H1 (cell line): ENCODE measurements around the gene KCNJ10. TPM values are rescaled to one million over a fixed set of nuclear protein-coding genes. Genes with fewer than 3 reads are reported as not detected.

Experiments
- CTCF ChIA-PET: fragments of 300-600 bp; sonication (Branson Sonifier 250); formaldehyde crosslinking; loops from one replicate; lab custom pipeline; 2021; ENCODE audit not compliant: partially characterized antibody; lab: Charles Lee
- POLR2A ChIA-PET: fragments of 300-600 bp; sonication (Branson Sonifier 250); formaldehyde crosslinking; loops from one replicate; lab custom pipeline; 2021; ENCODE audit warnings: inconsistent platforms; ENCODE audit not compliant: partially characterized antibody; lab: Charles Lee
- DNase-seq, 2 experiments: peaks; one replicate each; pipeline versions ENCODE4 v3.0.0 to v3.0.0-alpha.2; 2010 to 2022; ENCODE audit warnings: low spot score in 2 of 2, low read depth in 1 of 2, mixed read lengths in 1 of 2
- FAIRE-seq: peaks from 2 replicates; lab custom pipeline; 2011; peaks lifted over from hg19 to GRCh38; lab: Jason Lieb, UNC
- H2AFZ ChIP-seq: 2 replicates; pipeline ENCODE4 v1.8.1; 2012; ENCODE audit warnings: low read length, inconsistent platforms
- H2AK5ac ChIP-seq: 2 replicates; pipeline ENCODE4 v1.6.1; 2013; ENCODE audit warnings: low read depth, low read length
- H2BK120ac ChIP-seq: replicated peaks from 2 replicates; pipeline ENCODE3; 2013; ENCODE audit warnings: low read depth, low read length, inconsistent platforms
- H2BK12ac ChIP-seq: 2 replicates; pipeline ENCODE4 v1.6.1; 2013; ENCODE audit warnings: low read depth, low read length
- H2BK15ac ChIP-seq: 2 replicates; pipeline ENCODE4 v1.6.1; 2013; ENCODE audit warnings: low read length
- H2BK20ac ChIP-seq: 2 replicates; pipeline ENCODE4 v1.6.1; 2013; ENCODE audit warnings: low read length
- H2BK5ac ChIP-seq: 2 replicates; pipeline ENCODE4 v1.6.1; 2013; ENCODE audit warnings: low read depth, low read length
- H3K14ac ChIP-seq: 2 replicates; pipeline ENCODE4 v1.6.1; 2013; ENCODE audit warnings: inconsistent platforms; ENCODE audit not compliant: insufficient read length
- H3K18ac ChIP-seq: 2 replicates; pipeline ENCODE4 v1.6.1; 2013; ENCODE audit warnings: low read length; ENCODE audit errors: extremely low read depth
- H3K23ac ChIP-seq: 2 replicates; pipeline ENCODE4 v1.6.1; 2013; ENCODE audit warnings: inconsistent platforms; ENCODE audit not compliant: insufficient read length
- H3K23me2 ChIP-seq: 2 replicates; pipeline ENCODE4 v1.6.1; 2013; ENCODE audit warnings: low read depth, low read length
- H3K27ac ChIP-seq: 2 replicates; pipeline ENCODE4 v1.6.1; 2011; ENCODE audit warnings: low read depth, low read length, inconsistent platforms
- H3K27me3 ChIP-seq, 4 experiments: replicated peaks in 1 of 4; 1 replicate in 1 of 4; 2 replicates in 3 of 4; pipeline versions ENCODE4 v1.6.1 to v1.8.1; 2011 to 2013; ENCODE audit warnings: low read length in 3 of 4, mild to moderate bottlenecking in 3 of 4, inconsistent platforms in 2 of 4, mixed read lengths in 2 of 4, moderate library complexity in 1 of 4; ENCODE audit not compliant: control insufficient read depth in 3 of 4, insufficient read depth in 3 of 4; ENCODE audit errors: extremely low read depth in 1 of 4
- H3K36me3 ChIP-seq, 4 experiments: 2 replicates each; pipeline versions ENCODE4 v1.6.1 to v1.8.1; 2011 to 2013; ENCODE audit warnings: mild to moderate bottlenecking in 4 of 4, low read length in 3 of 4, moderate library complexity in 2 of 4, control low read depth in 1 of 4, inconsistent platforms in 1 of 4; ENCODE audit not compliant: insufficient read depth in 4 of 4, control insufficient read depth in 2 of 4
- H3K4ac ChIP-seq: replicated peaks from 2 replicates; pipeline ENCODE3; 2013; ENCODE audit warnings: low read length, low read depth, mixed read lengths, inconsistent platforms; ENCODE audit not compliant: insufficient read length
- H3K4me1 ChIP-seq, 4 experiments: replicated peaks in 1 of 4; 1 replicate in 1 of 4; 2 replicates in 3 of 4; pipeline versions ENCODE4 v1.6.1 to v1.8.1; 2011 to 2013; ENCODE audit warnings: low read length in 3 of 4, inconsistent platforms in 2 of 4, mixed read lengths in 1 of 4; ENCODE audit not compliant: insufficient read depth in 4 of 4, control insufficient read depth in 3 of 4
- H3K4me2 ChIP-seq, 2 experiments: 2 replicates each; pipeline versions ENCODE4 v1.6.1 to v1.8.1; 2011 to 2013; ENCODE audit warnings: low read depth in 2 of 2, low read length in 2 of 2, control low read depth in 1 of 2, inconsistent platforms in 1 of 2, mild to moderate bottlenecking in 1 of 2; ENCODE audit not compliant: insufficient read depth in 1 of 2
- H3K4me3 ChIP-seq, 4 experiments: fragments of 200-600, 300-600 bp in 1 of 4; sonication (generic), shearing (Covaris generic), sonication (Bioruptor Twin) in 1 of 4; 2 replicates each; pipeline versions ENCODE4 v1.5.1 to v1.8.1; 2011 to 2016; ENCODE audit warnings: low read length in 4 of 4, low read depth in 3 of 4, control low read depth in 2 of 4, inconsistent platforms in 2 of 4, mild to moderate bottlenecking in 2 of 4, mixed read lengths in 1 of 4, moderate library complexity in 1 of 4; ENCODE audit not compliant: insufficient read depth in 2 of 4; ENCODE audit errors: extremely low read depth in 1 of 4
- H3K56ac ChIP-seq: replicated peaks from 2 replicates; pipeline ENCODE3; 2013; ENCODE audit warnings: low read depth, mild to moderate bottlenecking, mixed read lengths, low read length, inconsistent platforms; ENCODE audit not compliant: insufficient read length
- H3K79me1 ChIP-seq: 2 replicates; pipeline ENCODE4 v1.6.1; 2013; ENCODE audit warnings: low read depth, low read length, control low read depth
- H3K79me2 ChIP-seq, 2 experiments: 2 replicates each; pipeline versions ENCODE4 v1.6.1 to v1.8.1; 2012 to 2013; ENCODE audit warnings: low read length in 2 of 2, mild to moderate bottlenecking in 2 of 2, inconsistent platforms in 1 of 2; ENCODE audit not compliant: insufficient read depth in 2 of 2, control insufficient read depth in 1 of 2
- H3K9ac ChIP-seq, 4 experiments: replicated peaks in 1 of 4; 1 replicate in 1 of 4; 2 replicates in 3 of 4; pipeline versions ENCODE4 v1.6.1 to v1.8.1; 2011 to 2013; ENCODE audit warnings: low read depth in 3 of 4, low read length in 3 of 4, control low read depth in 2 of 4, mild to moderate bottlenecking in 2 of 4, moderate library complexity in 2 of 4, inconsistent platforms in 1 of 4; ENCODE audit errors: extremely low read depth in 1 of 4
- H3K9me3 ChIP-seq, 2 experiments: 2 replicates each; pipeline versions ENCODE4 v1.6.1 to v1.8.1; 2012 to 2013; ENCODE audit warnings: mild to moderate bottlenecking in 2 of 2, moderate library complexity in 2 of 2, control low read depth in 1 of 2, inconsistent platforms in 1 of 2, low read depth in 1 of 2, low read length in 1 of 2, mixed read lengths in 1 of 2; ENCODE audit not compliant: insufficient read depth in 2 of 2
- H4K20me1 ChIP-seq, 2 experiments: replicated peaks in 1 of 2; 2 replicates each; pipeline versions ENCODE3 to v1.8.1; 2011 to 2013; ENCODE audit warnings: inconsistent platforms in 2 of 2, low read length in 2 of 2, mild to moderate bottlenecking in 1 of 2; ENCODE audit not compliant: insufficient read depth in 2 of 2, control insufficient read depth in 1 of 2
- H4K5ac ChIP-seq: 2 replicates; pipeline ENCODE4 v1.6.1; 2013; ENCODE audit warnings: low read length, low read depth, mixed read lengths, inconsistent platforms; ENCODE audit not compliant: insufficient read length
- H4K8ac ChIP-seq: 2 replicates; pipeline ENCODE4 v1.8.0; 2013; ENCODE audit warnings: mild to moderate bottlenecking, moderate library complexity, low read length, inconsistent platforms; ENCODE audit not compliant: insufficient read depth; ENCODE audit errors: extremely low read depth
- H4K91ac ChIP-seq: replicated peaks from 2 replicates; pipeline ENCODE3; 2013; ENCODE audit warnings: low read length, mixed read lengths, inconsistent platforms; ENCODE audit not compliant: insufficient read length
- CHD1 ChIP-seq: IDR thresholded peaks from 2 replicates; pipeline ENCODE4 v1.6.1; 2012; ENCODE audit warnings: low read depth, low read length, improper control_type of control experiment
- CTCF ChIP-seq, 3 experiments: IDR thresholded peaks; 1 replicate in 2 of 3; 2 replicates in 1 of 3; pipeline versions ENCODE4 v1.5.1 to v1.6.1; 2011; ENCODE audit warnings: low read length in 3 of 3, mild to moderate bottlenecking in 3 of 3, inconsistent platforms in 2 of 3, low read depth in 1 of 3, moderate library complexity in 1 of 3; ENCODE audit not compliant: insufficient read depth in 1 of 3; ENCODE audit errors: control extremely low read depth in 1 of 3
- HDAC2 ChIP-seq, 2 experiments: fragments of 300-600 bp in 1 of 2; sonication (generic) in 1 of 2; IDR thresholded peaks; 2 replicates each; pipeline ENCODE4 v1.6.1; 2011 to 2012; ENCODE audit warnings: low read depth in 2 of 2, low read length in 2 of 2, mild to moderate bottlenecking in 2 of 2, moderate library complexity in 2 of 2, borderline replicate concordance in 1 of 2, inconsistent platforms in 1 of 2
- HDAC6 ChIP-seq: IDR thresholded peaks from one replicate; pipeline ENCODE4 v1.7.1; 2012; ENCODE audit warnings: low read depth, mild to moderate bottlenecking, inconsistent platforms, low read length, moderate library complexity
- JUND ChIP-seq: IDR thresholded peaks from 2 replicates; pipeline ENCODE4 v1.6.1; 2011; ENCODE audit warnings: mild to moderate bottlenecking, improper control_type of control experiment, low read length
- KDM4A ChIP-seq: IDR thresholded peaks from one replicate; pipeline ENCODE4 v1.7.1; 2012; ENCODE audit warnings: low read depth, mild to moderate bottlenecking, moderate library complexity, low read length, inconsistent platforms; ENCODE audit not compliant: severe bottlenecking
- KDM5A ChIP-seq: fragments of 200-600 bp; IDR thresholded peaks from 2 replicates; pipeline ENCODE4 v1.7.1; 2012; ENCODE audit warnings: mild to moderate bottlenecking, low read length, inconsistent platforms, mixed read lengths
- SIX5 ChIP-seq: IDR thresholded peaks from 2 replicates; pipeline ENCODE4 v1.6.1; 2011; ENCODE audit warnings: mild to moderate bottlenecking, low read depth, low read length
- SUZ12 ChIP-seq: fragments of 200-600 bp; sonication (generic); IDR thresholded peaks from 2 replicates; pipeline ENCODE4 v1.6.1; 2012; ENCODE audit warnings: mild to moderate bottlenecking, inconsistent platforms, low read length, moderate library complexity, mixed read lengths
- TEAD4 ChIP-seq: IDR thresholded peaks from 2 replicates; pipeline ENCODE4 v1.6.1; 2012; ENCODE audit warnings: low read depth, low read length, inconsistent platforms, mixed read lengths
- WGBS, 2 experiments: shearing (Covaris generic) in 1 of 2; methylation state at CpG; one replicate each; pipeline versions ENCODE4 v1.1.6 to v1.1.7; 2013 to 2015; ENCODE audit warnings: low lambda C conversion rate in 2 of 2, mixed read lengths in 2 of 2, inconsistent platforms in 1 of 2, low coverage in 1 of 2, missing lambda C conversion rate in 1 of 2; ENCODE audit not compliant: insufficient replicate concordance in 2 of 2, insufficient coverage in 1 of 2, insufficient read length in 1 of 2; ENCODE audit errors: extremely low coverage in 1 of 2, missing lambda C conversion rate in 1 of 2; 5-methylcytosine and 5-hydroxymethylcytosine counted together
- polyA plus RNA-seq, 7 experiments: library from polyadenylated mRNA; depleted of rRNA in 3 of 7; stranded (reverse) in 5 of 7; unstranded in 2 of 7; fragments of >200 nt in 5 of 7; fragments of 200-250 nt in 2 of 7; gene quantifications; 1 replicate in 5 of 7; 2 replicates in 1 of 7; 4 replicates in 1 of 7; pipeline versions ENCODE4 v1.2.1 to v1.2.3, GENCODE V29; 2011 to 2013; ENCODE audit warnings: missing spikeins in 2 of 7, mixed read lengths in 2 of 7
- total RNA-seq: library from RNA; stranded (reverse); fragmentation: NEBNext Ultra II Directional; extraction: Animal tissue kit (Norgen Biotek cat#: 25700); gene quantifications from 2 replicates; pipeline ENCODE4 v1.2.1, GENCODE V29; 2021

Gene KCNJ10
- total and polyA plus RNA-seq, 2 of the 8 experiments (the other 6 are each of a cell fraction or from before 2014, with no cell fraction given), result 1.7 to 2.4 TPM

GRCh38 chr1:160087118-160087662 lies 17.2 kb upstream of the KCNJ10 start:
- 87% methylated on average over 12 of the region's 12 CpGs; no CpG with 5 or more reads in 1 of the 2 experiments for WGBS, 2 experiments
- Histone ChIP-seq H3K18ac (no peak overlapping the region), H3K23me2 (no peaks in the 10 kb centered on the region; the same call in 1 of the 2 replicates), H3K23ac (no peak overlapping the region), H4K91ac (no peak overlapping the region), H3K4me3 (no peak overlapping the region), H2AFZ (no peak overlapping the region), H3K36me3 (peaks cover 3 to 14% (median 8%) of the 10 kb centered on the region in 4 experiments; a peak in 7 of 8 replicates), H2BK20ac (no peak overlapping the region), H3K14ac (no peak overlapping the region), H3K9me3 (peaks cover 0 to 4% of the 10 kb centered on the region in 2 experiments; a peak in 1 of 4 replicates), H3K4me2 (no peak overlapping the region), H2BK15ac (no peak overlapping the region), H3K4me1 (peaks cover 0 to 5% (median 3%) of the 10 kb centered on the region in 4 experiments; a peak in 4 of 7 replicates), H2AK5ac (no peak overlapping the region), H4K20me1 (peaks cover 0 to 4% of the 10 kb centered on the region in 2 experiments), H4K8ac (no peak overlapping the region), H3K79me1 (no peaks in the 10 kb centered on the region; the same call in 1 of the 2 replicates), H3K56ac (no peak overlapping the region), H2BK5ac (no peak overlapping the region), H3K9ac (no peak overlapping the region), H3K4ac (no peak overlapping the region), H2BK120ac (no peak overlapping the region), H4K5ac (no peak overlapping the region), H3K79me2 (no peaks in the 10 kb centered on the region), H3K27me3 (peaks cover 0 to 28% (median 22%) of the 10 kb centered on the region in 4 experiments; a peak in 6 of 7 replicates), H3K27ac (no peak overlapping the region), H2BK12ac (no peak overlapping the region)
- FAIRE-seq, result no peak
- no peak for DNase-seq
- CTCF ChIA-PET, result interaction anchor here (0.6 to 50.1 kb wide), 20 partner anchors 8 to 204 kb away, joined by 3 to 1874 read pairs (median 6); partner anchors contain the start of genes IGSF8 and KCNJ10
- POLR2A ChIA-PET, result interaction anchor here (0.8 to 4.6 kb wide), 8 partner anchors 9 to 124 kb away, joined by 3 to 39 read pairs (median 4); partner anchors contain the start of genes ATP1A2, IGSF8 and KCNJ10
- no peak for TF ChIP-seq HDAC6
- TF ChIP-seq SIX5, result no peak
- no peak for TF ChIP-seq KDM5A
- no peak for TF ChIP-seq SUZ12
- TF ChIP-seq CHD1, result no peak
- TF ChIP-seq TEAD4, result no peak
- TF ChIP-seq JUND, result no peak
- no peak for TF ChIP-seq KDM4A
- TF ChIP-seq HDAC2 (IDR thresholded peaks at IDR 0.05; ENCODE audit: borderline replicate concordance in 1 of 2, low read depth in 2 of 2, low read length in 2 of 2), result no peak
- no peak for TF ChIP-seq CTCF (IDR thresholded peaks at IDR 0.05; ENCODE audit: control extremely low read depth in 1 of 3, insufficient read depth in 1 of 3, low read depth in 1 of 3, low read length in 3 of 3)
